ENCODE measurements around the gene NT5DC3.
A peak's percentile ranks its signal among the peaks of the same experiment; 100 is the strongest.
"Not testable (repeated sequence)": the region's sequence is repeated elsewhere in the genome, so short reads cannot be mapped to it uniquely, and the experiment has no call there.

Gene NT5DC3

GRCh38 chr12:103855036-103855712 lies 14.1 kb upstream of the NT5DC3 start:
- peak; percentile 73 for DNase-seq

DNA sequence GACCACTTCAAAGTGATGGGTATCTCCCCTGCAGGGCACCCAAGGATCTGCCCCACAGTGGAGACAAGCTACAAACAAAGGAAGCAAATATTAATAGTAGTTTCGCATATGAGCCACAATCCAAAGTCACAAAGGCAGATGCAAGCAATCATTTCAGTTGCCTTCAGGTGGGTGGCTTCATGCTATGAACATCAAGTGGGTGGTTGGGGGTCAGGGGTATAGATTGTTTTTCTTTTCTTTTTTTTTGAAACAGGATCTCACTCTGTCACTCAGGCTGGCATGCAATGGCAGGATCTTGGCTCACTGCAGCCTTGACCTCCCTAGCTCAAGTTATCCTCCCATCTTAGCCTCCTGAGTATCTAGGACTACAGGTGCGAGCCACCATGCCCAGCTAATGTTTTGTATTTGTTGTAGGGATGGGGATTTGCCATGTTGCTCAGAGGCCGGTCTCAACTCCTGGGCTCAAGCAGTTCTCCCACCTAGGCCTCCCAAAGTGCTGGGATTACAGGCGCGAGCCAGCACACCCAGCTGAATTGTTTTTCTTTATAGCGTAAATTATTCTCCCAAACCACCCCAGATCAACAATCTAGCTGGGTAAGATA lies 13.4 kb upstream of the NT5DC3 start:
- no peak for DNase-seq

- no peak for DNase-seq
Measured at GRCh38 chr12:103852498-103852997, 11.5 kb upstream of the NT5DC3 start.

- no peak for DNase-seq
Measured at GRCh38 chr12:103851127-103851526, 10.1 kb upstream of the NT5DC3 start.

DNA sequence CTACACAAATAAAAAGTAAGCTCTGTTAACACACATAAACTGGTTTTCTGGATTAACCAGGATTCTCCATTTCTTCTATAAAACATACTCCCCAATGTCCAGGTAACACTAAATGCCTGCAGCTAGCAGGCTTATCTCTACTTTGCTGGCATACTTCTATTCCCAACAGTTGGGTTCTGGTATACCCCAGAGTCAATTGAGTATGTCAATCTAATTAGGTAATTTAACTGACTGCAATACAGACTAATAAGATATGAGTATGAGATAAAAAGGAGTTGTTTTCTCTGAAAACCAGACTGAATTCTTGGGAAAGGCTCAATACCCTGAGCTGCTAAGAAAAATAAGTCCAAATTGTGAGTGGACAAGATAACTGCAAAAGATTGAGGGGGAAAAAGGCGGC lies 9.4 kb upstream of the NT5DC3 start:
- DNase-seq = no peak

GRCh38 chr12:103848917-103849491 lies 8.0 kb upstream of the NT5DC3 start:
- no peak for DNase-seq

DNA sequence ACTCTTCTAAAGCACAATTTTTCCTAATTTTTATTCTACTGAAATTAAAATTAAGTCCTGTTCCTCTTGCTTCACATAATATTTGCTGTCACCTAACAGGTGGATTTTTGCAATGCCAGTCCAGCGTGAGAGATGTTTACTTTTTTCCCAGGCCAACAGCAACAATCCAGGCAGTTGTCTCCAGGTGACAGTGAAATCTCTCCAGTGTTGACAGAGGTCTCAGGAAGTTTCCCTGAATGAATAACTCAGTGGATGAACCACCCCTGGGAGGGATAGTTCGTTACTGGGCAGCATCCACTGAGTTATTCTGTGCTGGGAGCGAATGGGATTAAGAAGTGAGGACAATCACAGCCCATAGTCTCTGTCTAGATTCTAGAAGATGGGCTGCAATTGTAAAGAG lies 7.1 kb upstream of the NT5DC3 start:
- no peak for DNase-seq

- no peak for DNase-seq
Measured at GRCh38 chr12:103846415-103846814, 5.4 kb upstream of the NT5DC3 start.

DNA sequence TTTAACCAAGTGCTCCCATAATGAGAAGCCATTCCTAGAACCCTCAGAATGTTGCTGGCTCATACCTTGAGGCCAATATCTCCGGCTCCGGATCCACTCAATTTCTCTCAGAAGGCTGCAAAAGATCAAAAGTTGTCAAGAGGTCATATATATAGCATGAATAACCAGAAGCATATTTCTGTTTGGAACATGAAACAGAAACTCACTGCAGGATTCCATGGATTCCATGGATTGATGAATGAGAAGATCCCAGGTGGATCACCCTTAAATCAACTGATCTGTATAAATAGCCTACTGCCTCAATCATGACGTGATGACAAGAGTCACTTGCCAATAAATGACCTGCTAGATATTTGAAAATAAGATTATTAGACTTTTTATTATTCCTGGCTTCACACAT lies 3.3 kb upstream of the NT5DC3 start:
- DNase-seq = no peak

GRCh38 chr12:103841690-103842584 lies 903 bp upstream of the NT5DC3 start:
- DNase-seq = peak; percentile 58

DNA sequence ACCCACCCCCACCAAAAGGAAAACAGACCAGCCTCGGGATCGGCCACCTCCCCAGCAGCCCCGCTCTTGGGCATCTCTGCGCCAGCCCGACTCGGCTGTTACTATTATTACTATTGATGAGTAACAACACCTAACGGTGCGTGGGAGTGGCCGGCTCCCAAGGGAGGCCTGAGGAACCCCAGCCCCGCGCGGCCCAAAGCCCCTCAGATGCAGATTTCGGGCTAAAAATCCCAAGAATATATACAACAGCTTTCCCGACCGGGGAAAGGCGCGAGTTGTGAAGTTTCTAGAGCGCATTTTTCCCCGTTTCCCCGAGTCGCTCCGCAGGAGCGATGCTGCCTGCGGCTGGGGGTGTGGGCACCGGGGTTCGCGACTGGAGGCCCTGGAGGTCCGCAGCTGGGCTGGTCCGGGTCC lies 565 bp downstream of the NT5DC3 start:
- DNase-seq = peak; percentile 39

DNA sequence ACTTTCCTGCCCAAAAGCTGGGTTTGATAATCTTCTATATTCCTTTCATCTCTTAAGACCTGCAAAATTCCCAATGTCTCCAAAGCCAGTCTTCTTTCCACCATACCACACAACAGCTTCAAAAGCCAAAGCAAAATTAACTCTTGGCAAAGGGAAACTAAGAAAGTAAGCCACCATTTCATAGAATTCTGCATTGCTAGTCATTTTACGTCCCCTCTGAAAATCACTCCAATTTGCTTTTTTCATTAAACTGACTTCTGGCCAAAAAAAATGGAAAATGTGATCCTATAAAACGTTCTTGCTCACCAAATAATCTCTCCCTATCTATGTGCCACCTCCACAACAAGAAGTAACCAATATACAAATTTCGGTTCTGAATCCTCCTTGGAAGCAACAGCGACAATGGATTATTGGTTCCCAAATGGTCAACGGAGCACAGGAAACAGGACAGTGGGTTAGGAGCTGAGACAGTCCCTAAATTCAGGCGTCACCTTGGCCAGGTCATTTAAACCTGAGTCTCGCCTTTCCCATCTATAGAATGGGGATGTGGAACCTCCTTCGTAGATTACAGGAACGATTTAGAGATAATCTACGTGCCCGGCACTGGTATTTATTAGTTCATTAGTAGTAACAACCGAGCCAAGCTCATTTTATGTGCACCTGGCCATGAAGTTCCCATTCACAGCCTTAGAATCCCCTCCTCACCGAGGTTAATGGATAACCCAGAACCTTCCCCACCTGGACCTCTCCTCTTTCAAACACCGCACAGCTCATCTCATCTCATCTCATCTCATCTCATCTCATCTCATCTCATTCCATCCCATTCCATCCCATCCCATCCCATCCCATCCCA lies 1.2 kb downstream of the NT5DC3 start:
- DNase-seq = no peak

GRCh38 chr12:103839103-103839502 lies 1.9 kb downstream of the NT5DC3 start:
- DNase-seq = no peak

GRCh38 chr12:103838254-103838914 lies 2.6 kb downstream of the NT5DC3 start:
- no peak for DNase-seq

- no peak for DNase-seq
Measured at GRCh38 chr12:103836345-103836744, 4.7 kb downstream of the NT5DC3 start.

DNA sequence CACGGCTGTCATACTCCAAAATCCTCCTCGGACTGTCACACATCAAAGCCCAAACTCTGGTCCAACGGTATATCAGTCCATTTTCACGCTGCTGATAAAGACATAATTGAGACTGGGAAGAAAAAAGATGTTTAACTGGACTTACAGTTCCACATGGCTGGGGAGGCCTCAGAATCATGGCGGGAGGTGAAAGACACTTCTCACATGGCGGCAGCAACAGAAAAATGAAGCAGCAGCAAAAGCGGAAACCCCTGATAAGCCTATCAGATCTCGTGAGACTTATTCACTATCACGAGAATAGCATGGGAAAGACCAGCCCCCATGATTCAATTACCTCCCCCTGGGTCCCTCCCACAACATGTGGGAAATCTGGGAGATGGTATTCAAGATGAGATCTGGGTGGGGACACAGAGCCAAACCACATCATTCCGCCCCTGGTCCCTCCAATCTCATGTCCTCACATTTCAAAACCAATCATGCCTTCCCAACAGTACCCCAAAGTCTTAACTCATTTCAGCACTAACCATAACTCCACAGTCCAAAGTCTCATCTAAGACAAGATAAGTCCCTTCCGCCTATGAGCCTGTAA lies 5.2 kb downstream of the NT5DC3 start:
- DNase-seq = not testable (repeated sequence)

GRCh38 chr12:103834942-103835341 lies 6.1 kb downstream of the NT5DC3 start:
- no peak for DNase-seq

DNA sequence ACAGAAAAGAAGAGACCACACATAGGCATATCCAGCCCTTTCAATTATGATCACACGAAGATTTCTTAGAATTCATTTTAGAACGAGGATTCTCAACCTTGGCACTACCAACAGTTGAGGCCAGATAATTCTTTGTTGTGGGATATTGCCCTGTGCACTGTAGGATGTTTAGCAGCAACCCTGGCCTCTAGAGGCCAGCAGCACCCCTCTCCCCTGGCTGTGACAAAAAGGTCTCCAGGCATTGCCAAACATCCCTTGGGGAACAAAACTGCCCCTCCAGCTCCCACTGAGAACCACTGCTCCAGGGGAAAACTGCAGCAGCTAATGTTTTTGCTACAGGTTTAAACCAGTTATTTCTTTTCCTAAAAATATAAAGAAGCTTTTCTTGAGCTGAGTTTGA lies 7.1 kb downstream of the NT5DC3 start:
- DNase-seq = no peak

DNA sequence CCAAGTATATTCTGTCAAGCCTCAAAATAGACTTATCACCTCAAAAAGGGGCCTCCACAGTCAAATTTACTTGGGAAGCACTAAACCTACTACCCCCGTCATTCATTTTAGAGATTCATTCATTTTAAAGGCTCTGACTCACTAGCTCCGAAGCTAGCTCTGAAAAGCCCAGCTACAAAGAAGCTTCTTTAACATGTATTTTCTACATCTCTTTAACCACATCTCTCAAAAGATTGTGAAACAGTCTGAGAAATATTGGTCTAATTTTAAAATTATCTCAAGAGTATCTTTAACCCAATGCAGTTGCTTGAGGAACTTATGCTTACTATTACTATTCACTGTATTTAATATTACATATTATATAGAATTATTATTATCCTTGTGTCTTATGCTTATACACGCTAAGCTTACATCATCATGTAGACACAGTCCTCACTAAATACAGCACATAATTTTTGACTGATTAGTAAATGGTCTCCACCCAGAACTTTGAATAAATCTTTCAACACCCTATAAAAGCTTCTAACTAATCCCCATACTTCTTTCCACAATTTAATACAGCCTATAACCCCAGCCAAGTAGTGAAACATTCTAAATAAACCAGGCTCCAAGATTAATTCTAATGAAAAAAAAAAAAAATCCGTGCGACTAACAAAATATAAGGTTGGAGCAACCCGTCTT lies 7.8 kb downstream of the NT5DC3 start:
- peak; percentile 67 for DNase-seq
